Islet precursor cell (in vitro differentiated cells): ENCODE measurements around the gene NPDC1.
"Not testable (repeated sequence)": the region's sequence is repeated elsewhere in the genome, so short reads cannot be mapped to it uniquely, and the experiment has no call there.

Experiments
- DNase-seq: peaks from one replicate; pipeline ENCODE4 v3.0.0-alpha.2; 2018

Gene NPDC1

DNA sequence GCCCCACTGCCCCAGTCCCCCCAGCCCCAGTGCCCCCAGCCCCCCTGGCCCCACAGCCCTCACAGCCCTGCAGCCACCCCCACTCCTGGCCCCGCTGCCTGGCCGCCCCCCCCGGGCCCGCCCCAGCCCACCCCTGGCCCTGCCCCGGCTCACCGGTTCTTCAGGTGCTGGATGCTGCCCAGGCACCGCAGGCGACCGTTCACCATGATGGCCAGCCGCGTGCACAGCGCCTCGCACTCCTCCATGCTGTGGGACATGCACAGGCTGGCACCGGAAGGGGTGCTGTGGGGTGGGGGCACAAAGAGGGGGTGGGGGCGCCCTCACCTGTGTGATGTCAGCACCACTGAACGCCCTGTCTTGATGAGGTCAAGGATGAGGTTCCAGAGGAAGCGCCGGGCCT lies 36.8 kb downstream of the NPDC1 start:
- DNase-seq = no peak

DNA sequence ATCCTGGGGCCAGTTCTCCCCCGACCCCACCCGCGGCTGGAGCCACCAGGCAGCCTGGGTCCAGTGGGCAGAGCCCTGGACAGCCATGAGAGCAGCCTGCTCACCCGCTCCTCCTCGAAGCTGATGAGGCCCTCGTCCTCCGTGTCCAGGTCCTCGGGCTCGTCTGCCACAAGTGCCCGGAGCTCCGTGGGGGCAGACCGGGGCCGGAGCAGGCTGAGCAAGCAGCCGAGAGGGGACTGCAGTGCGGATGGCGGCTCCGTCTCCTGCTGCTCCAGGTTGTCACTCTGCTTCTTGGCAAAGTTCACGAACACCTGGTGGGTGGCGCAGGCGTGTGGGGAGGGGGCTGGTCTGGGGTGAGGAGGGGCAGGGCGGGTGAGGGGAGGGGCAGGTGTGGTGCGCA lies 37.7 kb downstream of the NPDC1 start:
- DNase-seq = no peak

DNA sequence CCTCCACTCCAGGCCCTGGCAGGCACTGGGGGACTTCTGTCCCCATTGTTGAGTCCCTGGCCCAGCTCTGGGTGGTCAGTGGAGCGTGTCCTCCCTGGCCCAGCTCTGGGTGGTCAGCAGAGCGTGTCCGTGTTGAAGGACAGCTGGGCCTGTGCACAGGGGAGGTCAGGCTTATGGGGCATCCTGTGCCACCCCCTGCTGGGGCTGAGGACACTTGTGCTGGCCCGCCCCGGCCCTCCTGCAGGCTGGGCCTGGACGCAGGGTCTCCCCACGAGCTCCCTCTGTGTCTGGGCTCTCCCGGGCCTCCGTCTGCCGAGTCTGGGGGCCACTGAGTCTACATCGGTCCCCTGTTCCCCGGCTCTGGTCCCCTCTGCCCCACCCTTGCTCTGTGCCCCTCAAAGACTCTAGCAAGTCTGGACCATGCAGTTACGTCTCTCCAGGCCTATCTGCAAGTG lies 38.1 kb downstream of the NPDC1 start:
- no peak for DNase-seq

DNA sequence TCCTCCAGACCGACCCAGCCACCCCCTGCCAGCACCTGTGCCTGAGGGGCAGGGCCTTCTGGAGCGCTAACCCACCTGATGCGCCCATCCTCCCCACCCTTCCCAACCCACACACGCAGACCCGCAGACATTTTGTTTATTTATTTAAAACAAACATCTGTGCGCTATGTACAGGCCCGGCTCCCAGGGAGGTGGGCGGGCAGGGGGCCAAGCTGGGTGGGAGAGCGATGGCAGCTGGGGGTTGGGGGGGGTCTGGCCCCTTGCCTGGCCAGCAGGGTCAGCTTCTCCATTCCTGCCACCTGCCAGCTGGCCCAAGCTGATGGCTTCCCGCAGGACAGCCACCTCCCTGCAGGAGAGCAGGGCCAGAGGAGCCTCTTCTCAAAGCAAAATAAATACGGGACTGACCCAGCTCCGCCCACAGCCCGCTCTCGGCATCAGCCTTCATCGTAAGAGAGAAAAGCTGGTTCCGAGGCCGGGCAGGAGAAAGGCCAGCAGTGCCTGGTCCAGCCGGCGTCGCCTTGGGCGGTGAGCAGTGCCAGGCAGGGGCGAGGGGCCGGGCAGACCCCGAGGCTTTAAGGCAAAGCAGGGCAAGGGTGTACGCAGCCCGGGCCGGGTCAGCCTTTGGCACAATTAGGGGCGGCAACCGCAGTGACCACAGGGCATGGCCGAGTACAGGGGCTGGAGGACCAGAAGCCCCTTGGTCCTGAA lies 38.7 kb downstream of the NPDC1 start:
- no peak for DNase-seq

DNA sequence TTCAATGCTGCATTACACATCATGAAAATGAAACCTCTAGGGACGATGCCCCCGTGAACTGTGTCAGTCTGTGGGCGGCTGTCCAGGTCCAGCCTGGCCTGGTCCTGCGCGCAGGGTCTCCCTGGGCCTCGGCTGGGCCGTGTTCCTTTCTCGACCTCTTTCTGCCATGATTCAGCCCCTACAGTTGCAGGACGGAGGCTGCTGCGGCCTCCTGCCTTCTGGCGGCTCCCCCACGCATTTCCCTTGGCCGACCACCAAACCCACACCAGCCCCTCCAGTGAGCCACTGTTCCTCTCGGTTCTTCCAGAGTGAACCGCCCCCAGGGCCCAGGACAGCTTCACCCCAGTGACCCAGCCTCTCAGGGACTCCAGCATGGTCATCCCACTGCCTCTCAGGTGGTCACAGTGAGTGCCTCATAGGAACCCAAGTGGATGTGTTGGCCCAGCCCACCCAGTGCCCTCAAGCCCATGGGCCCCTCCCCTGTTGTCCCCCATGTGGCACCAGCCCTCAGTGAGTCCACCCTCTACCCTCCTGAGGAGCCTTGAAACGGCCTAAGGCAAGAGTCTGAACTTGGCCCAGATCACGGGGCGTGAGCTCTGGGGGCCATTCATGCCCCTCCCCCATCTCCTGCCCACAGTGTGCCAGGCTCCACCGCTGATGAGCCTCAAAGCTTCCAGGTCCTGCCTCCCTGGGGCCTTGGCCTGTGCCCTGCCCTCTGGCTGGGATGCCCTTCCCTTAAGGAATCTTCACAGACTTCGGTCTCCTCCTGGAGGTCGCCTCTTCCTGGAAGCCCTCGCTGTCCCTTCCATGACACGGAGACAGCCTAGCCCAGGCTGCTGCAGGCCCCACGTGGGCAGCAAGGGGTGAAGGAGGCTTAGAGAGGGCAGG lies 39.6 kb downstream of the NPDC1 start:
- no peak for DNase-seq

DNA sequence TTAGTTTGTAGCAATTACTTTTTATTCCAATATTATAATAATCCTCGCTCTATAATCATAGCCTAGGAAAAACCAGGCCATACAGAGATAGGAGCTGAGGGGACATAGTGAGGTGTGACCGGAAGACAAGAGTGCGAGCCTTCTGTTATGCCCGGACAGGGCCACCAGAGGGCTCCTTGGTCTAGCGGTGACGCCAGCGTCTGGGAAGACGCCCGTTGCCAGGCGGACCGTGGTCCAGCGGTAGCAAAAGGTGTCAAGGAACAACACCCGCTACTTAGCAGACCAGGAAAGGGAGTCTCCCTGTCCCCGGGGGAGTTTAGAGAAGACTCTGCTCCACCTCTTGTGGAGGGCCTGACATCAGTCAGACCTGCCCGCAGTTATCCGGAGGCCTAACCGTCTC lies 41.7 kb downstream of the NPDC1 start:
- DNase-seq = not testable (repeated sequence)

DNA sequence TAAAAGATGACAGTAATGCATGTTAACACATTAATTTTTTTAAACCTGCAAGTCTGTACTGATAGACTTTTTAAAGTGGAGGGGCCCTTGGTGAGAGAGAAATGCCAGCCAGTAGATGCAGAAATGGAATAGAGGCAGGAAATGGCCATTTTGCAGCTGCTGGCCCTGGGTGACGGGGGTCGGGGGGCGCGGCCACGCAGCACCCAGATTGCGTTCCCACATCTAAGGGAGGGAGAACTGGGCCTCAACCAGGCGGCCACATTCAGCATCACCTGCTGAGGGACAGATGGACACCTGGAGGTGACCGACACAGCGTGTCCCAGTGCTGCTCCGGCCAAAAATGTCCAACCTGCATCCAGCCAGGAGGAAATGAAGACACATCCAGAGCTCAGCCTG lies 43.3 kb downstream of the NPDC1 start:
- DNase-seq = no peak

DNA sequence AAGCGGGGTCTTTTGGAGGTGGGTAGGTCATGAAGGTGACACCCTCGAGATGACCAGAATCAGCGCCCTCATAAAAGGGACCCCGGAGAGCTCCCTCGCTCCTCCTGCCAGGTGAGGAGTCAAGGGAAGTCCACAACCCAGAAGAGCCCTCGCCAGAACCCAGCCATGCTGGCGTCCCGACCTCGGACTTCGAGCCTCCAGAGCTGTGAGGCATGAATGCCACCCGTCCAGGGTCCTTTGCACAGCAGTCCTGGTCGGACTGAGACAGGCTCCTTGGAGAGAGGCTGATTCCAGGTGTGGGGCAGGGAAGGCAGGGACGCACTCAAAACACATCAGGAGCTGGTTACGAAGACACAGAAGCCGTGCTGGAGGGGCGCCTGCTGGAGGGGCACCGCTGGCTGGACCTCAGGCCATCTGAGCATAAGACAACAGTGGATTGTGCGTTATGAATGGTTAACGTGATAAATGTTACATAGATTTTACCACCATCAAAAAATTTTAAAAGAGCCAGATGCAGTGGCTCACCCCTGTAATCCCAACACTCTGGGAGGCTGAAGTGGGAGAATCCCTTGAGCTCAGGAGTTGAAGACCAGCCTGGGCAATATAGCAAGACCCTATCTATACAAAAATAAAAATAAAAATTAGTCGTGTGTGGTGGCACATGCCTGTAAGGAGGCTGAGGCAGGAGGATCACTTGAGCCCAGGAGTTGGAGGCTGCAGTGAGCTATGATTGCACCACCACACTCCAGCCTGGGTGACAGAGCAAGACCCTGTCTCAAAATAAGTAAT lies 43.9 kb downstream of the NPDC1 start:
- DNase-seq = no peak

DNA sequence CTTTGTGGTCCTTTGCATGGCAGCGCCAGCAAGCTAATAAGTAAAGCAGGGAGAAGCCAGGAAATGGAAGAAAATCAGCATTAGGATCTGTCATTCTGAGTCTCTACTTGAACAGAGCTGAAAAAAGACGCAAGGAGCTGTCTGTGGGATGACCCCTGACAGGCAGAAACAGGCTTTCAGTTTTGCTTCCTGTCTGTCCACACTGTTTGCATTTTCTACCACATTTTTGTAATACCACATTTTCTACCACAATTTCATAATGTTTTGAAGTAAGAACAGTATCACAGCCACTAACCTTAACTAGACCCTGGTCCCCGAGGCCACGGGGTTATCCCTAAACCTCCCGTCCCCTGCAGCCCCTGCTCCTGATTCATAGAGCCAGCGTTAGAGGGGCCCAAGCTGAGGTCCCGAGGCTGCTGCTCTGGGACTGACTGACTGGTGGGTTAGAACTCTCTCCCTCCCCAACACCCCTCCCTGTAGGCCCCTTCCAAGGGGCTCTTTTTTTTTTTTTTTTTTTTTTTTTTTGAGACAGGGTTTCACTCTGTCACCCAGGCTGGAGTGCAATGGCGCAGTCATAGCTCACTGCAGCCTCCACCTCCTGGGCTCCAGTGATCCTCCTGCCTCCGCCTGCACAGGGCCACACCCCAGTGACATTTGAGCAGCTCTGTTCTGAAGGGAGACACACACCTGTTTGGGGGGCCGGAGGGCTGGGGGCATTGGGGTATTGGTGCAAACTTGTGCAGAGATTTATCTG lies 45.6 kb downstream of the NPDC1 start:
- no peak for DNase-seq

DNA sequence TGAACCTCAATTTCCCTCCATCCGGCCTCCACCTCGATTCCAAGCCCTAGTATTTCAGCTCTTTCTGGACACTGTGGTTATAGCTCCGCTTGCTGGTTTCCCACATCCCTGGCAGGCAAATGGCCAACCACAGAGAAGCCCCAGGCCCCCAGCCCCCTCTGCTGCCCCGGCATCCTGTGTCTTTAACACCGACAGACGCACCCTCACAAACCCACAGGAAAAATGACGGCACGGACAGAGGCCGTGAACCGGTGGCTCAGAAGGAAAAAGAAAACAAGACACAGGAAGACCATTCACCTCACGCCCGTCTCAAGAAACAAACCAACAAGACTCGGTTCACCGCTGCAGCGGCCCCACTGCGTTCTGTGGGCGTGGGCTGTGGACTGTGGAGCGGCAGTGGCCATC lies 48.1 kb downstream of the NPDC1 start:
- no peak for DNase-seq

DNA sequence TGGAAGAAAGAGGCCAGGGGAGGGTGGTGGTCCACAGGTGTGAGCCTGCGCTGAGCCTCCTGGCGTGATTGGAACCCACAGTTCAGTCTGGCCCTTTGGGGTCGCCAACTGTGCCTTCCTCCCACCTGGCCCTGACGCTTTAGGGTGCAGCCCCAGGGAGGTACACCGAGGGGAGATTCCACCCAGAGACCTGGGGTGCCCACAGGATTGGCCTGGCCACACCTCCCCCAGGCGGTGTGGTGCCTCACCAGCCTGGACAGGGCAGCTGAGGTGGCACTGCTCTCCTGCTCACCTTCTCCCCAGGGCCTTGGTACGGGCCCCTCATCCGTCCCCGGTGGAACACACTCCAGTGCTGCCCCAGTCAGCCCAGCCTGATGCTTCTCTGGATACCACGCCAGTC lies 48.6 kb downstream of the NPDC1 start:
- DNase-seq = no peak

DNA sequence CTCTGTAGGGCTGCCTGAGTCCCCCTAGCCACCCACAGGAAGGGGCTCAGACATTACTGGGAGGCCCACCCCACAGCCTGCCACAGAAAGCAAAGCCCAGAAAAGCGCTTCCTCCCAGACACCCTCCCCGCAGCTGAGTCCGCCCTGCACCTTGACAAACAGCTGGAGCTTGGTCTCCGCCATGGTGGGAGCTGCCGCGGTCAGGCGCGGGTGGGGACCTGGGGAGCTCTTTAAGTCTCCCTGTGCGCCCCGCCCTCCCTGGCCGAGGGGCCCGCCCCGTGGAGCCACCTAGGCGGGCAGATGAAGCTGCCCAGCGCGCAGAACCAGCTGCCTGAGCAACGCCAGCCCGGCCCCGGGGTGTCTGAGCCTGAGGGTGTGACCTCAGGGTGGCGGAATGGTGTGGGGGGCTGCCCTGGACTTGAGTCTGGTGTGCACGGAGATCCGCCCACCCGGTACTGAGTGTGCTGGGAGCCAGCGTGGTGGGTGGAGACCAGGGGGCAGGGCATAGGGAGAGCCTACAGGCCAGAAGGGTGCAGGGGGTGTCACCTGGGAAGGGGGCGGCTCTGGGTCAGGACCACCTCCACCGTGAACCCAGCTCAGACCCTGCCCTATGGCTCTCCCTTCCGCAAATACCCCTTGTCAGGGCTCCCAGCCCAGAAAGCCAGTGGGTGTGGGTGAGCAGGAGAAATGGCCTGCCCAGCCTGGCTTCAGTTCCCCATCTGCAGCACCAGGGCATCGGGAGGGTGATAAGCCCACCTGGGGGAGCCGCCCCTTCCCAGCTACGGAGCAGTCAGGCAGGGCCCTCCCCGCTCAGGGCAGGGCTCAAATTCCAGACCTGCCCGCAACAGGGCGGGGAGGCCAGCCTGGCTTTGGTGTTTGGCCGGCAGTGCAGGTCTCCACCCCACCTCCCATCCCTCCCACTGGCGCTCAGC lies 49.4 kb downstream of the NPDC1 start, which contains the start of gene CLIC3:
CLIC3 (minus strand) TSS at position 208 of the 932 bp plus-strand sequence; CDS start at position 183, 25 bp downstream.
- DNase-seq = peak; percentile 87

DNA sequence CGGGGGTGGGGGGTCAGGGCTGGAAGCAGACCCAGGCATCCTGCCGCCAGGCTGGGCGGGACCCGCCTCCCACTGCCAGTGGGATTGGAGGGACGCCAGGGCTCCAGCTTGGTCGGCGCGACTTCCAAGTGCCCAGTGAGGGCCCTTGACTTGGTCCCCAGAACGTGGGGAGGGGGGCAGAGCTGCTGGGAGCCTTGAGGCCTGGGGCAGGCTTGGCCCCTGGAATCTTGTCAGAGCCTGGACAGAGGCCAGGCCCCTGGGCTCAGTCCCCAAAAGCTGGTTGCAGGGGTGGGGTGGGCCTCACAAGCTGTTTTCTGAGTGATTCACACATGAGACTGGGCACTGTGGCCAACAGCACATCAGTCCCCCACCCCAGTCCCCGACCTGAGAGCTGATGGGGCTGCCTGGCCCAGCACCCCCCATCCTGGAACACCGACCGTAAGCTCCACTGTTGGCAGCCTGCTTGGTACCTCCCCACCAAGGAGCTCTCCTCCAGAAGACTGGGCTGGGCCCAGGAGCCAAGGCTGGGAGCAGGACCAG lies 50.1 kb downstream of the NPDC1 start:
- DNase-seq = no peak

DNA sequence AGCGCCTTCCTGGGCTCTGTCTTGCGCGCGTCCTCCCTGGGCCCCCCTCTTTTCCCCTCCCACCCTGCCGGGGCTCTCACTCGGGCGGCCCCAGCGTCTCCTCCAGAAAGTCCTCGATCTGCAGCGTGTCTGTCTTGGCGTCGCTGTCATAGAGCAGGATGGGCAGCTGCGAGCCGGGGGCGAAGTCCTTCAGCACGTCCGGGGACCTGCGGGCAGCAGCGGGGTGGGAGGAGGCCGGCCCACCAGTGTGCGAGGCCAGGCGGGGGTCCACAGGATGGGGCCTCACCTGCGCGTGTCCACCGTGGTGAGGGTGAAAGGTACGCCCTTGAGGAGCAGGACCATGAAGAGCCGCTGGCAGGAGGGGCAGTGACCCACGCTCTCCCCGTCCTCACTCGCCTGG lies 50.6 kb downstream of the NPDC1 start:
- DNase-seq = no peak

DNA sequence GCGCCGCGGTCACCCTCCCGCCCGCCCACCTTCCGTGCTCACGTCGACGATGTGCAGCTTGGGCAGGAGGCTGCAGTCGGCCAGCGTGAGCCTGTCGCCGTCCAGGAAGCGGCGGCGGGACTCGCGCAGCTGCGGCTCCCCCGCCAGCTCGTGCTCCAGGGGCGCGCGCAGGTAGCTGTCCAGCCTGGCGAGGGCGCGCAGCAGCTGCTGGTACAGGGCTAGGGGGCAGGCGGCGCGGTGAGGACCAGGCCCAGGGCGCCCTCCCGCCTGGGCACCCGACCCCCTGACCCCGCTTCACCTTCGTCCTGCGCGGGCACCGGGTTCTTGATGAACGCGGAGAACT lies 51.1 kb downstream of the NPDC1 start:
- no peak for DNase-seq

DNA sequence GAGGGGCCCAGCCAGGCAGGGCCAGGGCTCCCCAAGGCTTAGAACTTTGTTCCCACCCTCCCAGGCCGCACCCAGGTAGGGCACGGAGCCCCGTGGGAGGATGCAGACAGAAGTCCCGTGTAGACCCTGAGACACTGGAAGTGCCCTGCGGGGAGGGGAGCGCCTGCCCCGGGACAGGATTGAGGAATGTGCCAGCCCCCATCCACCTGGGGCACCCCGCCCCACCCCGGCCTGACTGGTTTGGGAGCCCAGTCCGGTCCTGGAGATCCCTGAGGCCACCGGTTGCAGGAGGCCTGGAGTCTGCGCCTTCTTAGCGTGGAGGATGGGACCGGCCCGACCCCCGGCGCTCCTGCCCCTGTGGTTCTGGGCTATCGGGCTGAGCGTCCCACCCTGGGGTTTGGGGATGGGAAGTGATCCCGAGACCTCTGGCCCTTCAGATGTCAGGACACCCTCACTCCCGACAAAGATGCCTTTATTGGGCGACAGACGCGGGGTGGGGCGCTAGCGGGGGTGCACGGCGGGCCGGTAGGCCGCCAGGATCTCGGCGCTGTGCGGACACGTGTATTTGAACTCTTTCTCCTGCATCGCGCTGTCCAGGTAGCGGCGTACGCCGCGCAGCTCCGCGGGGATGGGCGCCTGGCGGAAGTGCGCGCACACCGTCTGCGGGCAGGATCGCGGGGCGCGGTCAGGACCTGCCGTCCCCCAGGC lies 51.6 kb downstream of the NPDC1 start:
- DNase-seq = no peak

DNA sequence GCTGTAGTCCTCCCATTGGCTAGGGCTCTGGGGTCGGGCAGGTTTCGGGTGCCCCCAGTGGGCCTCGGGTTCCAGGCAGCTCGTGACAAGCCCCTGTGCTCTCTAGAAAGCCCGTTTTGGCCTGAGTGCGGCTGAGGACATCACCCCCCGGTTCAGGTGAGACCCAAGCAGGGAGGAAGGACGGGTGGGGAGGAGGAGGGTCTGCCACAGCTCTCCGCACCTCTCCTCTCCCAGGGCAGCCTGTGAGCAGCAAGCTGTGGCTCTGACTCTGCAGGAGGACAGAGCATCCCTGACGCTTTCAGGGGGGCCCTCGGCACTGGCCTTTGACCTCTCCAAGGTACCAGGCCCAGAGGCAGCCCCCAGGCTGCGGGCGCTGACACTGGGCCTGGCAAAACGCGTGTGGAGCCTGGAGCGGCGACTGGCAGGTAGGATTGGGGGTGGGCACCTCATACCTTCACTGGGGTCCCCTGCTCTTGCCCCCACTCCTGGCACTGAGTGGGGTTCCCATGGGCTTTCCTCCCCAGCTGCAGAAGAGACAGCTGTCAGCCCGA lies 53.1 kb downstream of the NPDC1 start:
- DNase-seq = no peak

DNA sequence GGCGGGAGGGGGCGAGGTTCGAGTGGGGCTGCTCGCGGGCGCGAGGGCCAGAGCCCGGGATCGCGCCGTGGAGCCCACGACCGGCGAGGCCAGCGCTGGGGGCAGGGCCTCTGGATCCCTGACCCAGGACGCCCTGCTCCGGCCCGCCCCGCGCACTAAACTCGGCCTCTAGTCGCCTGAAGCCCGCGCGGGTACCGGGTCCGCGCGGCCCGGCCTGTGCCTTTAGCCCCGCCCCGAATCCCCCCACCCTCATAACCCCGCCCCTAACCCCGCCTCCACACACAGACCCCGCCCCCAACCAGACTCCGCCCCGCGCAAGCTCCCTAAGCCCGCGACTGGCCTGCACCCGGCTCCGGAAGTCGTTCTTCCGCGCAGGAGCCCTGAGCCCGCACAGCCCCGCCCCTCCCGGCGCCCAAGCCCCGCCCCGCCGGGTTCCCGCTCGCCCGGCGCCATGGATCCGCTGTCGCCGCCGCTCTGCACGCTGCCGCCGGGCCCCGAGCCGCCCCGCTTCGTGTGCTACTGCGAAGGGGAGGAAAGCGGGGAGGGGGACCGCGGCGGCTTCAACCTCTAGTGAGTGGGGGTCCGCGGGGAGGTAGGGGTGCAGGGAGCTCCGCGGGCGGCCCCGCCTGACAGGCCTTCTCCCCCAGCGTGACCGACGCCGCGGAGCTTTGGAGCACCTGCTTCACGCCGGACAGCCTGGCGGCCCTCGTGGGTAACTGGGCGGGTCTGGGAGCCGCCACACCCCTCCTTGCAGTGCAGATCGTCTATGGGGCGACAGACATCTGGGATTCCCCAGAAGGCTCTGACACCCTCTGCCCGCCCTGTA lies 53.8 kb downstream of the NPDC1 start, which contains the start of gene PAXX:
PAXX (plus strand) TSS at position 430 of the 826 bp plus-strand sequence; CDS start at position 452, 22 bp downstream.
- DNase-seq = peak; percentile 93
